Activated CD4-positive, alpha-beta T cell treated with anti-CD3 and anti-CD28 coated beads for 4 hours (primary cell): Measurements from ENCODE around the gene NUS1.
"Not testable (repeated sequence)": the region's sequence is repeated elsewhere in the genome, so short reads cannot be mapped to it uniquely, and the experiment has no call there.

Experiments
- DNase-seq, 2 donors: peaks; one replicate each; pipeline ENCODE4 v3.0.0-alpha.2; 2020

Gene NUS1

DNA sequence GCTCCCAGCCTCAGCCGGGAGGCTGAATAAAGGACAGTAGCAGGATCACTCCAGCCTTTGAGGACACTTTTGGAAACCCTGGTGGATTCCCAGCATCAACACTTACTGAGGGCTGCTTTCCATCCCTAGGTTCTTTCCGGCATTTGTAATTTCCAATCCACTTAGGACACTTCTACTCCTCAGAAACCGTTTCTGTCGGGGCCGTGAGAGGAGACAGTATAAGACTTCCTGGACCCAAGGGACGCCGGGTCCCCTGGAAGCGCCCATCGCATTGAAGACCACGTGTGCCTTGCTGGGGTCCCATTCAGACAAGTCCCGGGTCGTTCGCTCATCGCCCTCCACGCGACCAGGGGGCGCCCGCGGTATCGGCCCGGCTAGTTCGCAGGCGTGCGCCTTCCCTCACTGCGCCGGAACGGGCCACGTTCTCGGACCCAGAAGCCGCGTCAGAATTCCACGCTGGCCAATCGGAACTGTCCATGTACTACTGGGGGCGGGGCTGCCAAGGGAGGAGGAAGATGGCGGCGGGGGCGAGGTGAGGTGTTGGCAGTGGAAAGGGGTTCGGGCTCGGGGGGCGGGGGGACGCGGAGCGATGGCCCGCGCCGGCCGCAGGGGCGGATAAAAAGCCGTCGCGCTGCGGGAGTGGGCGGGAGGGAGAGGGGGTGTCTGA, at the start of gene NUS1:
NUS1 (plus strand) TSS at position 479 of the 667 bp plus-strand sequence. CDS start 202 bp downstream, outside the sequence.
- DNase-seq, result peak; percentile 98 to 99

- DNase-seq, result no peak
Observed at GRCh38 chr6:117627533-117627932, 47.7 kb upstream of the NUS1 start.

DNA sequence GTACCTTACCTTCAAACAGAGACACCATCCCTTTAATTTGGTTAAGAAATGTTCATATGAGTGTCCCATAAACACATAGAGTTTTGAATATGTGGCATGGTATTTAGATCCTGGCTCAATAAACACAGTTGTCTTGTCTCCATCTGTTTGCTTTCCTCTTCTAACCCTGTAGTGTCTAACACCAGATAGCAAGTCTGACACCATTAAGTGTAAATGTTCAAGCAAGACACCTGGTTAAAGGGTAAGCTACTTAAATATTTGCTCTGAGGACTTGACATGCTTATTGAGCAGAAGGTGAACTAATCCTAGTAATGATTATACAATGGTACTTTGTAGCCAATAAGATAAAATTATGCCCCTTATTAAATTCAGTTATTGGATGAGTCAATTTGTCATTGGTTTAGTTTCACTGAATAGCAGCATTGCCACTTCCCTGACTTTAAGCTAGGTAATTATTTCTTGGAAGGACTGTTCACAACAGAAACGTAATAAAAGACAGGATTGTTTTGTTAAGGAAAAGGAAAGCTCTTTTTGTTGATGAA, 46.1 kb upstream of the NUS1 start:
- DNase-seq, result no peak

DNA sequence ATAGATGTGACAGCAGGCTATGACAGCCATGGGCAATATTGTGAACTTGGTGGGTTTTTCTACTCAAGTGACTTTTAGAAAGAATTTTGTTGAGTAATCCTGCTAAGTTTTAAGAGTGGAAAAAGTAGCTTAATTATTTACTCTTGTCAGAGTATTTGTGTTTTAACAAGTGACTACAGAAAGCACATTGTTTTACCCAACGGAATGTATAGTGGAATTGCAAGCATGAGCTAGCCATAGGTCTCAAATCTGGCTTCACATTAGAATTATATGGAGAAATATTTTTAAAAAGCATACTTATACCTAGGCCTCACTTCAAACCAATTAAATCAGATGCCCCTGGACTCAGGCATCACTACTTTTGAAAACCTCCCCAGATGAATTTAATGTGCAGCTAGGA, 37.5 kb upstream of the NUS1 start:
- DNase-seq, result no peak

- no peak for DNase-seq
Observed at GRCh38 chr6:117642976-117643375, 32.3 kb upstream of the NUS1 start.

DNA sequence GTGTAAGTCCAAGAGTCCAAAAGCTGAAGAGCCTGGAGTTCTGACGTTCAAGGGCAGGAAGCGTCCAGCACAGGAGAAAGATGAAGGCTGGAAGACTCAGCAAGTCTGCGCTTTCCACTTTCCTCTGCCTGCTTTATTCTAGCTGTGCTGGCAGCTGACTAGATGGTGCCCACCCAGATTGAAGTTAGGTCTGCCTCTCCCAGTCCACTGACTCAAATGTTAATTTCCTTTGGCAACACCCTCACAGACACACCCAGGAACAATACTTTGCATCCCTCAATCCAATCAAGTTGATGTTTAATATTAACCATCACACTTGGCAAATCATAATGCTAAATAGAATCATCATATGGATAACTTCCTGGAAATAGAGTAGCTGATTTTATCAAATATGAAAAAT, 23.3 kb upstream of the NUS1 start:
- not testable (repeated sequence) for DNase-seq

DNA sequence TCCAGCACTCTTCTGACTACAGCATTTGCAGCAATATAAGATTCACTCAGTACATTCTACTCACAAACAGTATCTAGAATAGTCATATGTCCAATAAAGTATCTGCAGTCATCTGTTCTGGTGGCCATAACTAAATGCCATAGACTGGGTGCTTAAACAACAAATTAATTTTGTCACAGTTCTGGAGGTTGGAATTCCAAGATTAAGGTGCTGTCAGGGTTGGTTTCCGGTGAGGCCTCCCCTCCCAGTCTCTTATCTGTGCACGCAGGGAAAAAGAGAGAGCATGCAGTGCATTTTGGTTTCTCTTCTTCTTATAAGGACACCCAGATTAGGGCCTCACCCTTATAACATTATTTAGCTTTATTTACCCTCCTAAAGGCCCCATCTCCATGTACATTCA, 21.3 kb upstream of the NUS1 start:
- DNase-seq, result no peak

- DNase-seq, result no peak
Observed at GRCh38 chr6:117655380-117655779, 19.9 kb upstream of the NUS1 start.

DNA sequence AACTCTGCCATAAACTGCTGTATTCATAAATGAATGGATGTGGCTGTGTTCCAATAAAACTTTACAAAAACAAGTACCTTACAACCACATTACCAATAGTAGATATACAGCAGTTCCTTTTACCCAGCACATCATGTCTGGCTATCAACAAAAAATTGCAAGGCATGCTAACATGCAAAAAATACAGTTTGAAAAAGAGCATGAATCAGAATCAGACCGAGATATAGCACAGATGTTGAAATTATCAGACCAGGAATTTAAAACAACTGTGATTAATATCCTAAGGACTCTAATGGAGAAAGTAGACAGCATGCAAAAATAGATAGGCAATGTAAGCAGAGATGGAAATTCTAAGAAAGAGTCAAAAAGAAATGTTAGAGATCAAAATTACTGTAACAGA, 8.4 kb upstream of the NUS1 start:
- no peak for DNase-seq

- no peak for DNase-seq
Observed at GRCh38 chr6:117668736-117669135, 6.5 kb upstream of the NUS1 start.

DNA sequence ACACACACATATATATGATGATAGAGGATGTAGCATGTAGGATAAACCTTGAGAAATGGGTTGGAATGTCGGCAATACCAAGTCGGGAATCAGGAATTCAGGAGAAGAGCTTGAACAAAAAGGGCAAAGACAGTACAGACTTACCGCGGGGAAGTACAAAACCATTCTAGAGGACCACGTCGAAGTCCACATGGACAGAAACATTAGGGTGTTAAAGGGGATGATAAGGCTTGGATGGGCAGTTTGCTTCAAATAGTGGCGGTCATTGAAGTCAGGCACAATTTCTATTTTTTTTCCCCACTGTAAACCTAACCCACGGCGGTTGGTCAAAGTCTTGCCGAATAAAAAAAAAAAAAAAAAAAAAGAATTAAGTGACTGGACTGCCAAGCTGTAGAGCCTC, 766 bp upstream of the NUS1 start:
- DNase-seq, result no peak

DNA sequence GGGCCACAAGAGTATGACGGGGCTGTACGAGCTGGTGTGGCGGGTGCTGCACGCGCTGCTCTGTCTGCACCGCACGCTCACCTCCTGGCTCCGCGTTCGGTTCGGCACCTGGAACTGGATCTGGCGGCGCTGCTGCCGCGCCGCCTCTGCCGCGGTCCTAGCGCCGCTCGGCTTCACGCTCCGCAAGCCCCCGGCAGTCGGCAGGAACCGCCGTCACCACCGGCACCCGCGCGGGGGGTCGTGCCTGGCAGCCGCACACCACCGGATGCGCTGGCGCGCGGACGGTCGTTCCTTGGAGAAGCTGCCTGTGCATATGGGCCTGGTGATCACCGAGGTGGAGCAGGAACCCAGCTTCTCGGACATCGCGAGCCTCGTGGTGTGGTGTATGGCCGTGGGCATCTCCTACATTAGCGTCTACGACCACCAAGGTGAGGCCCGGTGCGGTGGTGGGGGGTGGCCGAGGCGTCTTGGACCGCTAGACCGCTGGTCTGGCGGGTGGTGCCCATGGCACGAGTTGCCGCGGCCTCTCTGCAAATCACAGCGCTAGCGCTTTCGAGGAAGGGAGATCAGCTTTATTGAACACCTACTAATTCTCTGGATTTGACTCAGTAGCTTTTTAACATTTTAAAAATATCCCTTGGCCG, 511 bp downstream of the NUS1 start:
- DNase-seq, result not testable (repeated sequence)

- DNase-seq, result no peak
Observed at GRCh38 chr6:117676577-117677218, 1.4 kb downstream of the NUS1 start.

DNA sequence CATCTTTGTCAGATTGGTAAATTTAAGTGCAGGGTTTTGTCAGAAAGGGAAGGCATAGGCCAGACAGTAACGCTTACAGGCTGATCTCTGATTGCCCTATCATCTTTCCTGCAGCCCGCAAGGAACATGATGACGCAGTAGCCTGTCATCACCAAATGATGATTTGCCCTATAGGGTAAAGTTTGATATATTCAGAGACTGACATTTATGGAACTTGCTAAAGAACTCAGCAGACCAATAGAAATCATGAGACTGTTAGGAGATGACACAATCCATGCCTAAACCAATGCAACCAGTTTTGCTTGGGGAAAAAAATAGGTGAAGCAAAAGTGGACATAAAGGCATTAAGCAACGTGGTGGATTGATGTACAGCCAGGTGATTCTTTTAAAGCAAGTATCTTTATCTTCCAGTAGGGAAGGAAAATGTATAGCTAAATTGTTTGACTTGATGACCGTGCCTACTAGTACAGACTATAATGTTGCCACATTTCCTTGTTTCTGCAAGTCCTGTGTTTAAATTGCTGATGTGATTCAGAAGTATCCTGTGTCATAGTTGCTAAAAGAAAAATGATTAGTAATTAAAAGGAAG, 2.4 kb downstream of the NUS1 start:
- DNase-seq, result no peak

GRCh38 chr6:117681162-117681741, 6.0 kb downstream of the NUS1 start:
- no peak for DNase-seq

DNA sequence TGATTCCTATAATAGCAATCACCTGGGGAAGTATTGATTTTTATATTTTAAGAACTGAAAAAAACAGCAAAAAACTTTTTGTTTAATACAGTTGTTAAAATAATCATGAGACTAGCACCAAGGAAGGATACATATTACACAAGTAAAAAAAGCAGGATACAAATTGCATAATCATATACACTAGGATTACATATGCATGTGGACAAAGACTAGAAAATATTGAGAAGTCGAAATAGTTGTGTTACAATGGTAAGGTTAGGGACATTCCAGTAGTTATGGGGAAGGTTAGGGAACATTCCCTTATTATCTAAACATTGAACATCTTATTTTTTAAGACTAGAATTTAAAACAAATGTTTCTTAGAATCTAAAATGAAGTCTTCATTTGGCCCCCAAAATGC, 9.5 kb downstream of the NUS1 start:
- DNase-seq, result no peak

- DNase-seq, result no peak
Observed at GRCh38 chr6:117685359-117685758, 10.1 kb downstream of the NUS1 start.

GRCh38 chr6:117687021-117687648, 11.9 kb downstream of the NUS1 start:
- DNase-seq, result no peak

DNA sequence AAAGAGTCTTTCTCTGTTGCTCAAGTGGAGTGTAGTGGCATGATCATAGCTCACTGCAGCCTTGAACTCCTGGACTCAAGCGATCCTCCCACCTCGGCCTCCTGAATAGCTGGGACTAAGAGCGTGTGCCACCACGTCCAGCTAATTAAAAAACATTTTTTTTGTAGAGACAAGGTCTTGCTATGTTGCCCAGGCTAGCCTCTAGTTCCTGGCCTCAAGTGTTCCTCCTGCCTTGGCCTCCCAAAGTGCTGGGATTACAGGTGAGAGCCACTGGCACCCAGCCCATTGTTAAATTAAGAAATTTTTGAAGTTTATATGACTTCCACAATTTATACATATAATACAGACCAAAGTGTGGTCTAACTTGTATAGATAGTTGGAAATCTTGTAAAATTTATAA, 14.3 kb downstream of the NUS1 start:
- DNase-seq, result not testable (repeated sequence)

DNA sequence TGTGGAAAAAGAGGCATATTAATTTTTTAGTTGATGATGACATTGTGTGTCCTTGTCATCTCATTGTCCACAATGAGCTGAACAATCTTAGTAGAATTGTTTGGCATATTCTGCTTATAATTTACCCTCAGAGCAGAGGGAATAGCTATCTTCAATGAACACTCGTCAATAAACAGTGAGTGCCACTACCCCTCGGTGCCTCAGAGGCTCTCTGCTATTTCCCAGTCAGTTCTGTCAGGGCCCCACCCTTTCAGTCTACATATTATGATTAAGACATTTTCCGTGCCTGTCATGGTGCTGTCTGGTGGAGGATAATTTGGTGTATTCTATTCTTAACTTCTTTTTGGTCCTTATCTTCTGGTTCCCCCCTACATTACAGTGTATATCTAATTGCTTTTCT, 31.2 kb downstream of the NUS1 start:
- DNase-seq, result no peak

- DNase-seq, result not testable (repeated sequence)
Observed at GRCh38 chr6:117706936-117707509, 31.8 kb downstream of the NUS1 start.

GRCh38 chr6:117711369-117711768, 36.1 kb downstream of the NUS1 start:
- no peak for DNase-seq
